Right lobe of liver (tissue), 6 donors: ENCODE results near the gene RAB41. TPM values are rescaled to one million over a fixed set of nuclear protein-coding genes. Genes with fewer than 3 reads are reported as not detected.

Experiments used
- ATAC-seq, 4 donors: fragments of 200-7000 bp; cut with Tn5 transposase; one replicate each; pipeline ENCODE4 v1.9.1; 2020; ENCODE audit warnings: mild to moderate bottlenecking in 4 of 4, moderate library complexity in 4 of 4
- DNase-seq, 3 donors: peaks; one replicate each; pipeline ENCODE4 v3.0.0-alpha.2; 2020
- H3K27ac ChIP-seq, 3 donors: fragments of 200-600 bp; one replicate each; pipeline ENCODE4 v1.8.0; 2022
- H3K27me3 ChIP-seq, 2 donors: fragments of 200-600 bp; one replicate each; pipeline ENCODE4 v1.8.0; 2022
- H3K36me3 ChIP-seq, 4 donors: fragments of 200-600 bp; sonication (generic) in 1 of 4; one replicate each; pipeline versions ENCODE4 v1.5.1 to v1.8.0; 2017 to 2022; ENCODE audit warnings: control low read depth in 1 of 4
- H3K4me1 ChIP-seq, 4 donors: fragments of 200-600 bp; sonication (generic) in 1 of 4; one replicate each; pipeline versions ENCODE4 v1.5.1 to v1.8.0; 2017 to 2022; ENCODE audit warnings: control low read depth in 1 of 4
- H3K4me3 ChIP-seq, 3 donors: fragments of 200-600 bp; one replicate each; pipeline ENCODE4 v1.8.0; 2022
- H3K9me3 ChIP-seq, 4 donors: fragments of 200-600 bp; sonication (generic) in 1 of 4; one replicate each; pipeline versions ENCODE4 v1.5.1 to v1.8.0; 2017 to 2022; ENCODE audit warnings: control low read depth in 1 of 4
- CTCF ChIP-seq, 4 donors: fragments of 200-600 bp in 3 of 4; fragments of 450-650 bp in 1 of 4; IDR thresholded peaks; one replicate each; pipeline versions ENCODE4 v1.5.1 to v1.8.0; 2016 to 2022; ENCODE audit warnings: antibody characterized with exemption in 4 of 4, mild to moderate bottlenecking in 2 of 4
- POLR2A ChIP-seq: fragments of 450-650 bp; IDR thresholded peaks from one replicate; pipeline ENCODE4 v1.6.1; 2017; ENCODE audit warnings: antibody characterized with exemption, mild to moderate bottlenecking
- WGBS: methylation state at CpG from one replicate; pipeline ENCODE4 v1.1.6; 2018; ENCODE audit warnings: low coverage, low lambda C conversion rate; ENCODE audit not compliant: insufficient coverage; ENCODE audit errors: missing lambda C conversion rate; 5-methylcytosine and 5-hydroxymethylcytosine counted together
- intact Hi-C, 2 donors: fragments of 100-400 bp; cut with DNase I; formaldehyde crosslinking; loops; one replicate each; pipeline versions ENCODE4 v1.11.2 to v1.14.1; 2022
- total RNA-seq, 6 experiments: library from RNA; depleted of rRNA in 2 of 6; stranded (reverse); fragments of >200 nt in 2 of 6; fragmentation: NEBNext Ultra II Directional in 3 of 6; extraction: Animal tissue kit (Norgen Biotek cat#: 25700) in 3 of 6; gene quantifications; one replicate each; pipeline versions ENCODE4 v1.1.0 to v1.2.4, GENCODE V29; 2016 to 2023
- donor health status: DM: no; HTN: yes; CAD: no.
- donor health status: DM: no; HTN: no; CAD: no.
- donor health status: DM: no; HTN: no; CAD: no.
- donor health status: DM: no; HTN: yes; CAD: no.
- donor health status: DM: no; HTN: yes; CAD: no.

RAB41 gene
- total RNA-seq, 6 experiments from 2014 or later: not detected

GRCh38 chrX:70289793-70290770 is 8.1 kb downstream of the RAB41 start, which contains the start of the genes KIF4A and PDZD11:
KIF4A (plus strand) TSS chrX:70290104; CDS start chrX:70290459, 355 bp downstream.
PDZD11 (minus strand) TSS chrX:70289927; CDS start chrX:70289341, 586 bp downstream.
- Histone ChIP-seq H3K27me3 (peaks cover 5 to 10% of the 10 kb centered on the region in 2 donors), H3K27ac (no peak within 1 kb of the TSS), H3K36me3 (peaks cover 0 to 6% (median 0%) of the 10 kb centered on the region in 4 donors), H3K4me1 (peaks cover 0 to 4% (median 0%) of the 10 kb centered on the region in 4 donors), H3K9me3 (no peaks in the 10 kb centered on the region), H3K4me3 (peak within 1 kb of the TSS; percentile 44 to 64 (median 56))
- intact Hi-C loops: no loop called here
- ATAC-seq (peak; percentile 99 to 100 (median 100)), DNase-seq (peak; percentile 85 to 87 (median 86))
- WGBS: 33% methylated on average over 28 of the region's 62 CpGs
- TF ChIP-seq CTCF (IDR thresholded peaks at IDR 0.05) (no peak), POLR2A (peak; percentile 32)

DNA sequence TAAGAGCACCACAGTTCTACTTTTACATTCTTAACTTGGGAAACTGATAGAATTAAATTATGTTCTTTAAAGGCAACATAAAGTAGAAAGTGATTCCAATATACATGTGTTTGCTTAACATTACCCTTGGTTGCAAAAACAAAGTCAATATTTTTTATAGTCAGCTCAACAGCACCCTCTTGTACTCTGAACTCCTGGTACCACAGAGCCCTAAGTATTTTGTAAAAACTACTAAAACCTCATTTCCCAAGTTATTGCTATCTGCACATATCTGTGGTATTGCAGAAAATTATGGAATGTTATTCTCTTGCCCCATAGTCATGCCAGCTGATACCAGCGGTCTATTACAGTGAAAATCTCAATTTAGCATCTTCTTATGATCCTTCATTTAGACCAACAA is 10.8 kb downstream of the RAB41 start:
- peaks cover 0 to 4% (median 0%) of the 10 kb centered on the region in 4 donors for H3K4me1 ChIP-seq
- WGBS: 0% methylated on average over 1 of the region's 1 CpG
- ATAC-seq: no peak
- H3K4me3 ChIP-seq: no peak overlapping the region
- intact Hi-C loops: no loop called here
- H3K9me3 ChIP-seq: no peaks in the 10 kb centered on the region
- no peaks in the 10 kb centered on the region for H3K36me3 ChIP-seq
- peaks cover 5 to 16% of the 10 kb centered on the region in 2 donors for H3K27me3 ChIP-seq
- no peak for TF ChIP-seq POLR2A
- TF ChIP-seq CTCF (IDR thresholded peaks at IDR 0.05): no peak
- no peak for DNase-seq
- no peak overlapping the region for H3K27ac ChIP-seq

- H3K36me3 ChIP-seq: no peaks in the 10 kb centered on the region
- WGBS: 61% methylated on average over 5 of the region's 5 CpGs
- intact Hi-C loops: no loop called here
- peaks cover 0 to 4% (median 0%) of the 10 kb centered on the region in 4 donors for H3K4me1 ChIP-seq
- no peaks in the 10 kb centered on the region for H3K9me3 ChIP-seq
- no peak for ATAC-seq
- H3K27me3 ChIP-seq: peaks cover 5 to 16% of the 10 kb centered on the region in 2 donors
- DNase-seq: no peak
- no peak overlapping the region for H3K4me3 ChIP-seq
- TF ChIP-seq POLR2A (no peak), CTCF (IDR thresholded peaks at IDR 0.05) (no peak)
- no peak overlapping the region for H3K27ac ChIP-seq
Measured at GRCh38 chrX:70293621-70294020, 11.6 kb downstream of the RAB41 start.

DNA sequence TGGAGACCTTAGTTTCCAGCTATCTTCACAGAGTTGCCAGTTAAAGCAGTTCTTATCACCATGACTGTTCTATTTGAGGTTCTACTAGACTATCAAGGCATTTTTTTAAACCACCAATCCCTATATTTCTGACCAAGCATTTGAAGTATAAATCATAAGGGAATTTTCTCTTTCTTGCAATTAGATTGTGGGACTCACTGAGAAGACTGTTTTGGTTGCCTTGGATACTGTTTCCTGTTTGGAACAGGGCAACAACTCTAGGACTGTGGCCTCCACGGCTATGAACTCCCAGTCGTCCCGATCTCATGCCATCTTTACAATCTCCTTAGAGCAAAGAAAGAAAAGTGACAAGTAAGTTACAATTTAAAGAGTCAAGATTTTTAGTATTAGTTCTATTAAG is 19.7 kb downstream of the RAB41 start:
- ATAC-seq (no peak), DNase-seq (no peak)
- intact Hi-C loops: no loop called here
- TF ChIP-seq CTCF (IDR thresholded peaks at IDR 0.05): no peak
- TF ChIP-seq POLR2A: no peak
- Histone ChIP-seq H3K27ac (no peak overlapping the region), H3K4me1 (no peaks in the 10 kb centered on the region), H3K36me3 (no peaks in the 10 kb centered on the region), H3K9me3 (no peaks in the 10 kb centered on the region), H3K27me3 (no peaks in the 10 kb centered on the region), H3K4me3 (no peak overlapping the region)
- WGBS: 53% methylated on average over 3 of the region's 3 CpGs
